Fibroblast of mammary gland (primary cell): ENCODE results near the gene GJD4.

Experiments
- DNase-seq: peaks from one replicate; pipeline ENCODE4 v3.0.0-alpha.2; 2010; ENCODE audit warnings: low read depth
- H3K4me3 ChIP-seq: 2 replicates; pipeline ENCODE4 v1.5.1; 2011; ENCODE audit warnings: low read depth, mild to moderate bottlenecking, low read length, moderate library complexity; ENCODE audit not compliant: control insufficient read depth
- CTCF ChIP-seq: conservative IDR thresholded peaks from 2 replicates; pipeline ENCODE4 v1.5.1; 2011; ENCODE audit warnings: low read depth, low read length, inconsistent platforms; ENCODE audit not compliant: control insufficient read depth, insufficient read depth

The GJD4 gene

GRCh38 chr10:35638101-35638500 is 33.0 kb downstream of the GJD4 start:
- TF ChIP-seq CTCF = no peak
- no peak overlapping the region for H3K4me3 ChIP-seq
- no peak for DNase-seq

GRCh38 chr10:35639021-35639727 is 34.0 kb downstream of the GJD4 start:
- DNase-seq = no peak
- TF ChIP-seq CTCF = no peak
- H3K4me3 ChIP-seq = no peak overlapping the region

- peak; percentile 15 for TF ChIP-seq CTCF
- DNase-seq = peak; percentile 44
- peak overlapping the region; percentile 49 for H3K4me3 ChIP-seq
Measured at GRCh38 chr10:35639728-35640401, 34.7 kb downstream of the GJD4 start.

- no peak for TF ChIP-seq CTCF
- DNase-seq = peak; percentile 65
- H3K4me3 ChIP-seq = peak overlapping the region; percentile 49
Measured at GRCh38 chr10:35640474-35640873, 35.3 kb downstream of the GJD4 start.

- peak overlapping the region; percentile 62 for H3K4me3 ChIP-seq
- no peak for TF ChIP-seq CTCF
- DNase-seq = peak; percentile 81
Measured at GRCh38 chr10:35640951-35641675, 36.0 kb downstream of the GJD4 start.

- no peak for TF ChIP-seq CTCF
- peak; percentile 33 for DNase-seq
- H3K4me3 ChIP-seq = peak overlapping the region; percentile 62
Measured at GRCh38 chr10:35641676-35642034, 36.5 kb downstream of the GJD4 start.
